ENCODE measurements around the gene STXBP3. TPM values are rescaled to one million over a fixed set of nuclear protein-coding genes. Genes with fewer than 3 reads are reported as not detected.
A peak's percentile ranks its signal among the peaks of the same experiment; 100 is the strongest.

STXBP3 gene
- total and polyA plus RNA-seq, 2 of the 13 experiments (the other 11 are each of a cell fraction or from before 2014, with no cell fraction given) = 13.0 to 20.8 TPM

DNA sequence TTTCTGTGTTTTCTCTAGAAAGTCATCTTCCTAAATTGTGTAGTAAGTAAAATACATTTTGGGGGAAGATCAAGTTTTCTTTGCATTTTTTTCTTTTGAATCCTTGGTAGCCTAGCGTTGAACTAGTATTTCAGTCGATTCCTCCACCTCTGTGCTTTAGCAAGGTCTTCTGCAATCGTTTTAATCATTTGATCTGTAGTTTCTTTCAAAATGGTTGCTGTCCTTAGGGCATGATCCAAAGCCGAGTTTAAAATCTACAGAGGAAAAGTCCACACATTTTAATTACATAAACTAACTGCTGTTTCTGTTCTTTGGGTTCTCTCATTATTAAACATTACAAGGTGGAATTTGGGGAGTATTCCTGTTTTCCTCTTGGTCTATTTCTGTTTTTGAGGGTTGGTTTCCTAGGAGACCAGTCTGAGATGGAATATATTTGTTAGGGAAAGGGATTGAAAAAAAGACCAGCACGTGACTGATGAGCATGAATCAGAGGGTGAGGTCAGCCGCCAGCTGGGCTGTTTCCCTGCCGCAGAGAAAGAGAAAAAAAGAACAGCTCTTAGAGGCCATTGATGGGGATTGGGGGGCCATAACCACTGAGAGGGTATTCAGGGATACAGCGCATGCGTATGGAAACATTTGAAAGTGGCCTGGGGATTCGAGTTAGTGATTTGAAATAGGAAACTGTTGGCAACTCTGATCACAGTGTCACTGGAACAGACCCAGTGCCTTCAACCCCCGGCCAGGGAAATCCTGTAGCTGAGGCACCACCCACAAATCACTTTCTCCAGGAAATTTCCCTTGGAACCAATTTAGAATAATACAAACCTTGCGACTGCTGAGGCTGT, 69.8 kb downstream of the STXBP3 start:
- Histone ChIP-seq H3K9me3 (ENCODE audit: low read length) (no peaks in the 10 kb centered on the region), H3K27me3 (ENCODE audit: control insufficient read depth in 1 of 2, insufficient read depth in 2 of 2, low read length in 2 of 2) (no peaks in the 10 kb centered on the region), H4K20me1 (ENCODE audit: insufficient read depth, low read length) (no peaks in the 10 kb centered on the region; the same call in 1 of the 2 replicates), H3K79me2 (ENCODE audit: insufficient read depth, low read length) (no peaks in the 10 kb centered on the region), H3K4me1 (ENCODE audit: insufficient read depth, low read length) (peaks cover 14% of the 10 kb centered on the region), H3K4me2 (ENCODE audit: low read depth, low read length) (peak overlapping the region; percentile 66), H3K27ac (ENCODE audit: extremely low read length, insufficient read depth, low read length) (no peak overlapping the region), H3K4me3 (replicated peaks in 1 of 3; ENCODE audit: insufficient read depth in 1 of 3, low read depth in 2 of 3, low read length in 3 of 3) (peak overlapping the region; percentile 1 to 33 (median 19); a peak in 4 of 6 replicates), H3K36me3 (replicated peaks in 1 of 2; ENCODE audit: control insufficient read depth in 1 of 2, insufficient read depth in 2 of 2, low read length in 2 of 2) (no peaks in the 10 kb centered on the region), H2AFZ (ENCODE audit: low read length) (peak overlapping the region; percentile 9), H3K9ac (ENCODE audit: insufficient read depth, low read depth, low read length) (peak overlapping the region; percentile 27; the same call in 1 of the 2 replicates)
- peak; percentile 72 for ATAC-seq
- DNase-seq (ENCODE audit: low spot score) = peak; percentile 24
- no peak for FAIRE-seq
- WGBS (ENCODE audit: low lambda C conversion rate) = 28% methylated on average over 12 of the region's 12 CpGs
- in situ Hi-C loops (cut with HindIII; ENCODE audit: extremely low pct_ligation_motif_present, low pct_unique_long_range_greater_than_20kb) (no loop called here), intact Hi-C loops (cut with micrococcal nuclease; ENCODE audit: unreplicated experiment) (no loop called here)
- ChIA-PET POLR2A (interaction anchor here (1.4 kb wide), 1 partner anchor 24 kb away, joined by 3 read pairs; no protein-coding TSS in a partner anchor), CTCF (ENCODE audit: low intra/inter-chr PET ratio, low total read pairs) (no interaction called here)
- no TSS peak for BruUV-seq (replicated peaks)
- TF ChIP-seq, protein P1, sequence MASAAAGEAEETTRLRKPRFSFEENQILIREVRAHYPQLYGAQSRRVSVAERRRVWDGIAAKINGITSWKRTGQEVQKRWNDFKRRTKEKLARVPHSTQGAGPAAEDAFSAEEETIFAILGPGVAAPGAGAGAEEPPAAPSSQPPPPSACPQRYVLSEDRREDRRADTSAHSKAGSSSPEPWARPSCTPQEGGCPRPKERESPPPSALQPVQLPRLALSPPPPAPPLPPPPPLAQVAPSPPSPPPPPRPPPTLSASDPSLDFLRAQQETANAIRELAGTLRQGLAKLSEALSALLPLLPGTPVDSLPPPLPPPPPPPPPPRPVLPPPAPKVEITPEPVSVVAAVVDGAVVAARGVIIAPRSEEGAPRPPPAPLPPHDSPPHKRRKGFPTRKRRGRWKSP (CRISPR knock-in tag; IDR thresholded peaks at IDR 0.05) = no peak
- TF ChIP-seq ZNF563 (CRISPR knock-in tag; IDR thresholded peaks at IDR 0.05) (no peak), BHLHE40 (IDR thresholded peaks at IDR 0.05; ENCODE audit: low read length) (peak; percentile 84), PPARG (CRISPR knock-in tag; conservative IDR thresholded peaks at IDR 0.05) (no peak), SRY (CRISPR knock-in tag; IDR thresholded peaks at IDR 0.05) (no peak), USF2 (IDR thresholded peaks at IDR 0.05; ENCODE audit: low read depth, low read length) (peak; percentile 73), USF2 (CRISPR knock-in tag; IDR thresholded peaks at IDR 0.05; ENCODE audit: borderline replicate concordance) (peak; percentile 84; the same call in 1 of the 2 replicates), TFAP4 (IDR thresholded peaks at IDR 0.05; ENCODE audit: borderline replicate concordance, low read depth) (peak; percentile 66; the same call in 1 of the 2 replicates), FOSL2 (CRISPR knock-in tag; IDR thresholded peaks at IDR 0.05) (peak; percentile 75), NR2F6 (IDR thresholded peaks at IDR 0.05) (0 out of 2 replicates have a peak, but pooled peaks have one; percentile 14), NR2F6 (CRISPR knock-in tag; IDR thresholded peaks at IDR 0.05) (no peak)
- TF ChIP-seq, protein P2, sequence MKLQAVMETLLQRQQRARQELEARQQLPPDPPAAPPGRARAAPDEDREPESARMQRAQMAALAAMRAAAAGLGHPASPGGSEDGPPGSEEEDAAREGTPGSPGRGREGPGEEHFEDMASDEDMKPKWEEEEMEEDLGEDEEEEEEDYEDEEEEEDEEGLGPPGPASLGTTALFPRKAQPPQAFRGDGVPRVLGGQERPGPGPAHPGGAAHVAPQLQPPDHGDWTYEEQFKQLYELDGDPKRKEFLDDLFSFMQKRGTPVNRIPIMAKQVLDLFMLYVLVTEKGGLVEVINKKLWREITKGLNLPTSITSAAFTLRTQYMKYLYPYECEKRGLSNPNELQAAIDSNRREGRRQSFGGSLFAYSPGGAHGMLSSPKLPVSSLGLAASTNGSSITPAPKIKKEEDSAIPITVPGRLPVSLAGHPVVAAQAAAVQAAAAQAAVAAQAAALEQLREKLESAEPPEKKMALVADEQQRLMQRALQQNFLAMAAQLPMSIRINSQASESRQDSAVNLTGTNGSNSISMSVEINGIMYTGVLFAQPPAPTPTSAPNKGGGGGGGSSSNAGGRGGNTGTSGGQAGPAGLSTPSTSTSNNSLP (IDR thresholded peaks at IDR 0.05; ENCODE audit: low read depth, low read length) = no peak
- TF ChIP-seq, protein P3, sequence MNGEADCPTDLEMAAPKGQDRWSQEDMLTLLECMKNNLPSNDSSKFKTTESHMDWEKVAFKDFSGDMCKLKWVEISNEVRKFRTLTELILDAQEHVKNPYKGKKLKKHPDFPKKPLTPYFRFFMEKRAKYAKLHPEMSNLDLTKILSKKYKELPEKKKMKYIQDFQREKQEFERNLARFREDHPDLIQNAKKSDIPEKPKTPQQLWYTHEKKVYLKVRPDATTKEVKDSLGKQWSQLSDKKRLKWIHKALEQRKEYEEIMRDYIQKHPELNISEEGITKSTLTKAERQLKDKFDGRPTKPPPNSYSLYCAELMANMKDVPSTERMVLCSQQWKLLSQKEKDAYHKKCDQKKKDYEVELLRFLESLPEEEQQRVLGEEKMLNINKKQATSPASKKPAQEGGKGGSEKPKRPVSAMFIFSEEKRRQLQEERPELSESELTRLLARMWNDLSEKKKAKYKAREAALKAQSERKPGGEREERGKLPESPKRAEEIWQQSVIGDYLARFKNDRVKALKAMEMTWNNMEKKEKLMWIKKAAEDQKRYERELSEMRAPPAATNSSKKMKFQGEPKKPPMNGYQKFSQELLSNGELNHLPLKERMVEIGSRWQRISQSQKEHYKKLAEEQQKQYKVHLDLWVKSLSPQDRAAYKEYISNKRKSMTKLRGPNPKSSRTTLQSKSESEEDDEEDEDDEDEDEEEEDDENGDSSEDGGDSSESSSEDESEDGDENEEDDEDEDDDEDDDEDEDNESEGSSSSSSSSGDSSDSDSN (CRISPR knock-in tag; IDR thresholded peaks at IDR 0.05) = no peak
